Right lung (tissue), 5 donors: ENCODE results near the gene C10orf67. TPM values are rescaled to one million over a fixed set of nuclear protein-coding genes. Genes with fewer than 3 reads are reported as not detected.
"Not testable (repeated sequence)": the region's sequence is repeated elsewhere in the genome, so short reads cannot be mapped to it uniquely, and the experiment has no call there.

Source experiments
- DNase-seq, 2 donors: peaks; one replicate each; pipeline ENCODE4 v3.0.0-alpha.2; 2013
- polyA plus RNA-seq, 5 donors: library from polyadenylated mRNA; unstranded; fragments of 120-200 nt; gene quantifications; one replicate each; pipeline versions ENCODE4 v1.2.1 to v1.2.3, GENCODE V29; 2013; ENCODE audit warnings: inconsistent platforms in 1 of 5, low replicate concordance in 1 of 5; ENCODE audit not compliant: insufficient read length in 5 of 5, insufficient read depth in 1 of 5

Gene C10orf67
- polyA plus RNA-seq, 5 donors, result 0.15 to 0.64 (median 0.52) TPM

GRCh38 chr10:23280419-23281043, 64.1 kb downstream of the C10orf67 start:
- DNase-seq, result no peak

DNA sequence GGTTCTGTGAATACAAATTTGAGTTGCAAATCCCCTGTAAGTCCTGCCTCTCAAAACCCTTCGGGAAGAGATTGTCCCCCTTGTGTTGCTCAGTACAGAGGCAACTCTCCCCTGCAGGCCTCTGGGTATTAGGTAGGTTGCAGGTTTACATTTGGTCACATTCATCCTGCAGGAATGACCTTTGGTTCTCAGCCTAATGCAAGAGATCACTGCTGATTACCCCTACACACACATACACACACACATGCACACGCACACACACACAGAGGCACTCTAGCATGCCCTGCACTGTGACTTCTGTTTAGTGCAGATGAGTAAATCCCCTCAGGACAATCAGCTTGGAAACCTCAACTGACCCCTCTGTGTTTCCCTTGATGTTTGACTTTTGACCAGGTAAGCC, 69.2 kb downstream of the C10orf67 start:
- no peak for DNase-seq

DNA sequence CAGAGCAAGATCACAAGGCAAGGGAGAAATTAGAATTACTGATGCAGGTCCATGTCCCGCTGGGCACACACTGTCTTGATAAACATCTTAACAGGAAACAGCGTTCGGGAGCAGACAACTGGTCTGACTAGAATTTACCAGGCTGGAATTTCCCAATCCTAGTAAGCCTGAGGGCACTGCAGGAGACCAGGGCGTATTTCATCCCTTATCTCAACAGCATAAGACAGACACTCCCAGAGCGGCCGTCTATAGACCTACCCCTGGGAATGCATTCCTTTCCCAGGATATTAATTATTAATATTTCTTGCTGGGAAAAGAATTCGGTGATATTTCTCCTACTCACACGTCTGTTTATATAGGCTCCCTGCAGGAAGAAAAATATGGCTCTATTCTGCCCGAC, 70.4 kb downstream of the C10orf67 start:
- DNase-seq, result not testable (repeated sequence)

DNA sequence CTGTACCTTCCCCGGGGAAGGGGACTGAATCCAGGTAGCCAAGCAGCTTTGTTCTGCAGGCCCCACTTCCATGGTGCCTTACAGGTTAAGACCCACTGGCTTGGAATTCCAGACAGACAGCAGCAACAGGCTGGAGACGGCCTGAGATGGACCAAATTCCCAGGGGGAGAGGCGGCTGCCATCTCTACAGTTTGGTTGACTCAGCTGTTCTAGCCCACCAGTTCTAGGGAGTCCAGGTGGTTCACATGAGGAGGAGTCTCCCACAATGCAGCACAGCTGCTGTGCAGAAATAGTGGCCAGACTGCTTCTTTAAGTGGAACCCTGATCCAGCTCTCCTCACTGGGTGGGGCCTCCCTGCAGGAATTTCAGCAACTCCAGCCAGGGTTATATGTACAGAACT, 74.1 kb downstream of the C10orf67 start:
- no peak for DNase-seq

DNA sequence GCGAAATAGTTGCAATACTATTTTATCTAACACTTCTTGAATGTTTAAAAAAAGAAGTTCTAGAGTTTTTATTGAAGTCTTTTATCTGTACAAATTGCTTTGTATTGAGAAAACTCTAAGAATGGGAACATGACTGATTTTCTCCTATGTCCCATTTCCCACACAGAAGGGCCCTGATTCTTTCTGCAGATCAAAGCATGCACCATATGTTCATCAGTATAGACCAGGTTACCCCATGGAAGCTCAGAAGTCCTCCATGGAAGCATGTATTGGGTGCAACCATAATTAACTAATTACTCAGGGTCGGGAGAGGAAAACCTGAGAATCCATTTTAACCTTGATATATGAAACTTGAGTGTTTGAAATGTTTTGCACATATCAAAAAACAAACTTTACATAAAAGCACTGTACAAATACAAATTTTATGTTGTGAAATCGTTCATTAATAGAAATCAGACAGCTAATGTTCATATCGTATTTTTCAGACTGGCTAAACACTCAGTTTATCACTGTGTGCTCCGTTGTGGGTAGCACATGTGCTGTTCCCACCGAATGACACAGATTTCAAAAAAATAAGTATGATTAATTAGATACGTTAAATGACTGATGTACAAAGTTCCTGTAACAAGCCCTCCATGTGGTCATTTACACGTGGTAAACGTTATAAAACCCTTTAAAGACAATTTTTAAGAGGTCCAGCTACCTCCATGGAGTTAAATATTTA, 81.0 kb downstream of the C10orf67 start:
- no peak for DNase-seq

DNA sequence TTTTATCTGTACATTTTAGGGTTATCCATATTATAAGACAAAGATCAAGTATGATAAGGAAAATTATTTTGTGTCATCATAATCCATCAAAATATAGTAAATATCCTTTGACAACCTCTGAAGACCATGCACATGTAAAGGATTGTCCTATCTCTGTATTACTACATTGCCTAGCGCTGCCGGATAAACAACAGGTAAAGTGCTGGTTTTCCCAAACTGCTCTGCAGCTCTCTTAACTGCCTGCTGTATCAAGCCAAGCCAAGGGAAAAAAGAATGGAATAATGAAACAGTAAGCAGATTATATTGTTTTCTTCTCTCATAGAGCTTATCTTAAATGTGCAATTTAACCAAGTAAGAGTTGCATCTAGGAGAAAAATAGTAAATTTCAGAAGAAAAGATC, 81.7 kb downstream of the C10orf67 start:
- DNase-seq, result no peak

DNA sequence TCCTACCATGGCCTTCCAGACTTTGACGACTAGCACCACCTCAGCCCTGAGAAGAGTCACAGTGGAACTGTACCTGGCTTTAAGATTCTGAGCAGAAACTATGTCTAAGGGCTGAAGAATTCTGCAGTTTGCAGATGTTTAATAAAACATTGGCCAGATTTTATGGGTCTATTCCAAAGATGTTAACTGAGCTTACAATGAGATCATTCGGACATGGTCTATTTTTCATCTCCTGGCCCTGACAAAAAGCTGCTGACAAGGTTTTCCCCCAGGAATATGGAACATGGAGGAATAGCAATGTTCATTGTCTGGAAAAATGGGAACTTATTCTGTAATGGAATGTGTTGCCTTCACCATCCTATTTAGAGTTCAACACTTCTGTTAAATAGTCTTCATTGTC, 86.1 kb downstream of the C10orf67 start:
- no peak for DNase-seq

GRCh38 chr10:23253780-23254179, 90.8 kb downstream of the C10orf67 start:
- DNase-seq, result no peak

- not testable (repeated sequence) for DNase-seq
Observed at GRCh38 chr10:23252859-23253258, 91.7 kb downstream of the C10orf67 start.

DNA sequence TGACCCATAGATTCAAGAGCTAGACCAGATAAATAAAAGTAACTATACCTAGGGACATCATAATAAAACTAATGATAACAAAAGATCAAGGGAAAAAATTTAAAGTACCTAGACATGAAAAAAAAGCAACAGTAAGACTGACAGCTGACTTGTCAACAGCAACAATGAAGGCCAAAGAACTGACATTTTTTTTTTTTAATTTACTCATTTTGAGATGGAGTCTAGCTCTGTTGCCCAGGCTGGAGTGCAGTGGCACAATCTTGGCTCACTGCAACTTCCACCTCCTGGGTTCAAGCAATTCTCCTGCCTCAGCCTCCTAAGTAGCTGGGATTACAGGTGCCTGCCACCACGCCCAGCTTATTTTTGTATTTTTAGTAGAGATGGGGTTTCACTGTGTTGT, 102.8 kb downstream of the C10orf67 start:
- not testable (repeated sequence) for DNase-seq

- no peak for DNase-seq
Observed at GRCh38 chr10:23238015-23238414, 106.6 kb downstream of the C10orf67 start.

DNA sequence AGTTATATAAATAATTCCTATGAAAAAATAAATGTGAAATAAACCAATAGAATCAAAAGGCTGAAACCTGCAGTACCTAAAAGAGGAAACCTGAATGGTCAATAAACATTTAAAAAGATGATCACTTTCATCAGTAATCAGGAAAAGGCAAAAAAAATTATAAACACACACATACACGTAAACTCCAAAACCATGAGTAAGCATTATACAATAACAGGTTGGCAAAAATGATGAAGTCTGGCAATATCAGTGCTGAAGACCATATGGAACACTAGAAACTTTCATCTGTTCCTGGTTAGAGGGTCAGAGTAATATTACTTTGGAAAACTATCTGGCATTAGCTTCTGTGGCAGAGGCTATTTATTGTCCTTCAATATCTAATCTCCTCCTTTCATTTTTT, 114.0 kb downstream of the C10orf67 start:
- no peak for DNase-seq

GRCh38 chr10:23217471-23217870, 127.1 kb downstream of the C10orf67 start:
- DNase-seq, result no peak

- DNase-seq, result no peak
Observed at GRCh38 chr10:23205972-23206642, 138.5 kb downstream of the C10orf67 start.

GRCh38 chr10:23204773-23205172, 139.8 kb downstream of the C10orf67 start:
- no peak for DNase-seq

DNA sequence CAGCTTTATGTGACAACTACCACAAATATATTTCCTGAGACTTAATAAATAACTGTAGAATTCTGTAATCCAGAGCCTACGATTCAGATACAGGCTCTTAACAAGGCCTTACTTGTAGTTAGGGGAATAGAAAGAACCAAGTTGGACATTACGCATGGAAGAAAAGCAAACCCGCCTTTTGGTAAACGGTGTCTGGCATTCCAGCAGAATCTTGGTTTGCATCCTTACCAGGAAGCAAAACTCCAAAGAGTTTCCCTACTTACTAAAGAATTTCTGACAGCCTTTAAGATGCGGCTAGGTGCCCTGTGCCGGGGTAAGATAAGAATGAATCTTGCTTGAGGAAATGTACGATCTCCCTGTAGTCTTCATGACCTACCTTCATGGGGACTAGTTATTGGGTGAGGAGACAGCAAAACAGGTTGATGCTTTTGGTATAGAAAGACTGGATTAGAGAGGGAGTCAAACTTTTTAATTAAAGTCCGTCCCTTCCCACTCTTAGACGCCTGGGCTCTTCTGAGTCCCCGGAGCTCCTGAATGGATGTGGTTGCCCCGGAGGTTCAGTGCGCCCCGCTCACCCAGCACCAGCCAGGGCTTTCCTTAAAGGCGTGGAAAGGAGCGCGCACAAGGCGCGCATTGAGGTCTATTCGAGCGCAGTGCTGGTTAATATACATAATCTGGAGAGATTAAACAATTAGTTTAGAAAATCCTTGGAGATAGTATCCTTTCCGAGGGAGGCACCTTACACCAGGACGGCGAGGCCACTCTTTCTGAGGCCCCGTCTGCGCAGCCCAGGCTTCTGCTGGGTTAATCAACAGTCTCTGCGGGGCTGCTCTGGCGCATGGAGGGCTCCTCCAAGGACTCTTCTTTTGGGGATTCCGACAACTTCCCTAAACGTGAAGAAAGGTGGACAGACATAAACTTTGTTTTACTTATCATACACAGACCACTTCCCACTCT, 140.9 kb downstream of the C10orf67 start:
- DNase-seq, result no peak

- no peak for DNase-seq
Observed at GRCh38 chr10:23202779-23203178, 141.8 kb downstream of the C10orf67 start.

GRCh38 chr10:23201837-23202236, 142.8 kb downstream of the C10orf67 start:
- DNase-seq, result no peak

GRCh38 chr10:23200997-23201652, 143.5 kb downstream of the C10orf67 start:
- no peak for DNase-seq

- DNase-seq, result no peak
Observed at GRCh38 chr10:23200586-23200985, 144.0 kb downstream of the C10orf67 start.

DNA sequence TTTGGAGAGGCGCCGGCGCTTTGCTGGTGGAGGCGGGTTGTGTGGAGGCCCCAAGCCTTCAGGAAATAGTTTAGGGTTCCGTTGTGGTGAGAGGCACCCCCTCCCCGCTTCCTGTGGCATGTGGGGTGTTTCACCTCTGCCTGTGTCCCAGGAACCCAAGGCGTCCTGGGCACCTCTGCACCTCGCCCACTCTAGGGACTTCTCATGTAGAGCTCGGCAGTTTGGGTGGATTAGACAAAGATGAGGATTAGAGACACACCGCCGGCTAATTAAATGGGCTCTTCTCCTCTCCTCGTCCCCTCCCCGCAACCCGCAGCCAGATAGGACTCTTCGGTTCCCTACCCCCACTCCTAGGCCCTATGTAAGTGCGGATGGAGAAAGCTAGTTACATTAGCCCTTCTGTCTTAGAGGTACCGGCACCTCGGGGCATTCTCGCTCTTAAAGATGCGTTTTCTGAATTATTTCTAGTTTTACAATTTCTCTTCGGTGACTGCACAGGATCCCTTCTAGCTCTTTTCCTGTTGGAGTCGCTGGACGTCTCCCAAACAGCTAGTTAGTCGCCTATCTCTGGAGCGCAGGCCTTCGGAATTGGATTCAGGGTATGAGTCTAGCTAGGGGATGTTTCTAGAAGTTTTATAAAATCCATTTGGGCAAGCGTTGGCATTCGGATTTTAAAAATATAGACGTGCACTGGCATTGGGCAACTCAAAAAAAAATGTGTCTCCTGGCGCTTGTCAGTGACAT, 144.7 kb downstream of the C10orf67 start:
- DNase-seq, result no peak
